Measurements from ENCODE around the gene ASPG.

DNA sequence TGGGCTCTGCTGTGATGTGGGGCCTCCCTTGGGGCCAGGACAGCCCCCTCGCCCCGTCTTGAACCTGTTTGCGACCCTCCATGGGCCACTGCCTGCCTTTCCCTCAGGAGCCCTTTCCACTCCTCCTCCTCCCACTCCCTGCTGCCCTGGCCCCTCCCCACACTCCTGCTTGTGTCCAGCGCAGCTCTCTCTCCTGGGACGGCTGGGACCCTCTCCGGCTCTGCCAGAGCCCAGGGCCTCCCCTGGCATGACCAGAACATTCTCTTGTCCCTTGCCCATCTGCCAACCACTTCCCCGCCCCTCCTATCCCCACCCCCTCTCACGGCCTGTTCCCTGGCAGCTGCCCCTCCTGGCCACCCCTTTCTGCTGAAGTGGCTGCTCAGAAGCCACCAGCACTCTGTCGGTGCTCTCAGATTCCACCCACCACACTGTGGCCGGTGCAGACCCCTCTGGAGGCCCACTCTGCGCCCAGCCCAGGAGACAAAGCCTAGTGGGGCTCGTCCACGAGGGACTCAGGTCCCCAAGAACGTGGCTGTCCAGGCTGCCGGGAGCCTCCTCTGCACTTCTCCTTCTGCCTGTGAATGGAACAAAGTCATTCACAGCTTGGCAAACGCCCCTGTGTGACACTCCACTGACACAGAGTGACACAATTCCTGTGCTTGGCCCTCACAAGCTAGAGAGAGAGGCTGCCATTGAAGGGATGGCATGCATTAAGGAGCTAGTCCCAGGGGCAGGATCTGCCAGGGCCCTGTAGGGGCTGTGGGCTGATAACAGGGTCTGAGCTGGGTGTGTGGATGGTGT is 1.4 kb downstream of the ASPG start:
- TF ChIP-seq FOS (IDR thresholded peaks at IDR 0.05; ENCODE audit: borderline replicate concordance, insufficient read depth, low read length), result no peak
- TF ChIP-seq, protein P1, sequence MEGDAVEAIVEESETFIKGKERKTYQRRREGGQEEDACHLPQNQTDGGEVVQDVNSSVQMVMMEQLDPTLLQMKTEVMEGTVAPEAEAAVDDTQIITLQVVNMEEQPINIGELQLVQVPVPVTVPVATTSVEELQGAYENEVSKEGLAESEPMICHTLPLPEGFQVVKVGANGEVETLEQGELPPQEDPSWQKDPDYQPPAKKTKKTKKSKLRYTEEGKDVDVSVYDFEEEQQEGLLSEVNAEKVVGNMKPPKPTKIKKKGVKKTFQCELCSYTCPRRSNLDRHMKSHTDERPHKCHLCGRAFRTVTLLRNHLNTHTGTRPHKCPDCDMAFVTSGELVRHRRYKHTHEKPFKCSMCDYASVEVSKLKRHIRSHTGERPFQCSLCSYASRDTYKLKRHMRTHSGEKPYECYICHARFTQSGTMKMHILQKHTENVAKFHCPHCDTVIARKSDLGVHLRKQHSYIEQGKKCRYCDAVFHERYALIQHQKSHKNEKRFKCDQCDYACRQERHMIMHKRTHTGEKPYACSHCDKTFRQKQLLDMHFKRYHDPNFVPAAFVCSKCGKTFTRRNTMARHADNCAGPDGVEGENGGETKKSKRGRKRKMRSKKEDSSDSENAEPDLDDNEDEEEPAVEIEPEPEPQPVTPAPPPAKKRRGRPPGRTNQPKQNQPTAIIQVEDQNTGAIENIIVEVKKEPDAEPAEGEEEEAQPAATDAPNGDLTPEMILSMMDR (IDR thresholded peaks at IDR 0.05; ENCODE audit: extremely low read depth in 1 of 2, insufficient read depth in 1 of 2, low read depth in 1 of 2, low read length in 2 of 2), result no peak
- no peak for TF ChIP-seq EZH2 (IDR thresholded peaks at IDR 0.05; ENCODE audit: borderline replicate concordance, low read depth, low read length, severe bottlenecking)
- TF ChIP-seq POLR2AphosphoS5 (IDR thresholded peaks at IDR 0.05; ENCODE audit: insufficient read depth, low read depth, low read length), result no peak
- no peak for TF ChIP-seq MAX (IDR thresholded peaks at IDR 0.05; ENCODE audit: insufficient read depth, insufficient read length)
- TF ChIP-seq POLR2A (IDR thresholded peaks at IDR 0.05; ENCODE audit: low read depth, low read length), result no peak
- no peak for TF ChIP-seq MYC (IDR thresholded peaks at IDR 0.05; ENCODE audit: low read depth, low read length)
- no peak for TF ChIP-seq JUN (IDR thresholded peaks at IDR 0.05; ENCODE audit: borderline replicate concordance, insufficient read depth, insufficient read length, low read depth)

Measured in endothelial cell of umbilical vein (primary cell).